Left cardiac atrium (tissue), 4 donors: ENCODE results near the gene TNNT2. TPM values are rescaled to one million over a fixed set of nuclear protein-coding genes. Genes with fewer than 3 reads are reported as not detected.

Experiments
- ATAC-seq, 2 donors: fragments of 200-7000 bp; cut with Tn5 transposase; one replicate each; pipeline ENCODE4 v1.9.1; 2020; ENCODE audit warnings: mild to moderate bottlenecking in 2 of 2, moderate library complexity in 2 of 2
- DNase-seq: peaks from one replicate; pipeline ENCODE4 v3.0.0-alpha.2; 2020
- intact Hi-C, 2 donors: fragments of 100-400 bp; cut with DNase I; formaldehyde crosslinking; loops; one replicate each; pipeline versions ENCODE4 v1.14.1 to v1.15.1; 2022 to 2023
- total RNA-seq, 2 donors: library from RNA; stranded (reverse); fragmentation: NEBNext Ultra II Directional; extraction: Animal tissue kit (Norgen Biotek cat#: 25700); gene quantifications; one replicate each; pipeline ENCODE4 v1.2.1, GENCODE V29; 2021
- donor health status: DM: no; HTN: yes; CAD: no.
- donor health status: DM: no; HTN: yes; CAD: no; lungs with severe emphysema.
- donor health status: DM: yes; HTN: yes; CAD: no.
- donor health status: Dilated cardiomyopathy.

TNNT2 gene
- total RNA-seq, 2 donors from 2014 or later = 4,860 to 5,317 TPM

- intact Hi-C loops = no loop called here
- no peak for ATAC-seq
- DNase-seq = peak; percentile 14
These were observed 16.4 kb downstream of the TNNT2 start for GRCh38 chr1:201360901-201361651.

GRCh38 chr1:201360486-201360885, 17.0 kb downstream of the TNNT2 start:
- DNase-seq (peak; percentile 14), ATAC-seq (no peak)
- intact Hi-C loops = no loop called here

- ATAC-seq = no peak
- DNase-seq = no peak
- intact Hi-C loops = no loop called here
These were observed 17.6 kb downstream of the TNNT2 start for GRCh38 chr1:201359873-201360210.

GRCh38 chr1:201359031-201359872, 18.2 kb downstream of the TNNT2 start:
- DNase-seq (no peak), ATAC-seq (no peak)
- intact Hi-C loops = no loop called here

GRCh38 chr1:201358596-201358995, 18.9 kb downstream of the TNNT2 start:
- DNase-seq (no peak), ATAC-seq (no peak)
- intact Hi-C loops = no loop called here

- ATAC-seq (peak; percentile 2 to 3), DNase-seq (no peak)
- intact Hi-C loops = no loop called here
These were observed 19.7 kb downstream of the TNNT2 start for GRCh38 chr1:201357636-201358348.

- peak; percentile 16 to 17 for ATAC-seq
- DNase-seq = no peak
- intact Hi-C loops = no loop called here
These were observed 20.3 kb downstream of the TNNT2 start for GRCh38 chr1:201357211-201357610.

- peak; percentile 2 to 5 for ATAC-seq
- DNase-seq = no peak
- intact Hi-C loops = no loop called here
These were observed 20.8 kb downstream of the TNNT2 start for GRCh38 chr1:201356701-201357100.

- intact Hi-C loops = no loop called here
- ATAC-seq (peak; percentile 4 to 7), DNase-seq (no peak)
These were observed 21.2 kb downstream of the TNNT2 start for GRCh38 chr1:201356236-201356635.

GRCh38 chr1:201355471-201355870, 22.0 kb downstream of the TNNT2 start:
- intact Hi-C loops = no loop called here
- ATAC-seq = no peak
- no peak for DNase-seq

GRCh38 chr1:201354901-201355295, 22.6 kb downstream of the TNNT2 start:
- DNase-seq (no peak), ATAC-seq (peak; percentile 2 to 12)
- intact Hi-C loops = no loop called here

- intact Hi-C loops = no loop called here
- no peak for ATAC-seq
- DNase-seq = no peak
These were observed 23.2 kb downstream of the TNNT2 start for GRCh38 chr1:201354151-201354900.

- intact Hi-C loops = no loop called here
- DNase-seq (no peak), ATAC-seq (no peak)
These were observed 24.1 kb downstream of the TNNT2 start for GRCh38 chr1:201353186-201353940.

- intact Hi-C loops = no loop called here
- DNase-seq (no peak), ATAC-seq (no peak)
These were observed 25.9 kb downstream of the TNNT2 start for GRCh38 chr1:201351617-201352016.

GRCh38 chr1:201350884-201351283, 26.6 kb downstream of the TNNT2 start:
- intact Hi-C loops = no loop called here
- ATAC-seq (no peak), DNase-seq (no peak)

GRCh38 chr1:201350361-201350725, 27.1 kb downstream of the TNNT2 start:
- intact Hi-C loops = no loop called here
- DNase-seq (no peak), ATAC-seq (no peak)

GRCh38 chr1:201349092-201349491, 28.4 kb downstream of the TNNT2 start:
- ATAC-seq (no peak), DNase-seq (peak; percentile 4)
- intact Hi-C loops = loop anchor here (5.0 kb wide), 2 partner anchors 58 to 97 kb away; no protein-coding TSS in a partner anchor

GRCh38 chr1:201348211-201348566, 29.3 kb downstream of the TNNT2 start:
- DNase-seq (peak; percentile 8), ATAC-seq (peak in 1 of 2 donors; percentile 59)
- intact Hi-C loops = loop anchor here (5.0 kb wide), 2 partner anchors 59 to 96 kb away; no protein-coding TSS in a partner anchor
